K562 (cell line): ENCODE results near the gene BTG2. TPM values are rescaled to one million over a fixed set of nuclear protein-coding genes. Genes with fewer than 3 reads are reported as not detected.

Experiments
- BMI1 ChIP-seq: fragments of 150-350 bp; IDR thresholded peaks from 2 replicates; pipeline ENCODE4 v1.6.1; 2014; ENCODE audit warnings: low read length
- MAFF ChIP-seq: IDR thresholded peaks from 2 replicates; pipeline ENCODE4 v1.6.1; 2012; ENCODE audit warnings: low read length, improper control_type of control experiment
- MAFK ChIP-seq: IDR thresholded peaks from 2 replicates; pipeline ENCODE4 v1.6.1; 2011; ENCODE audit warnings: low read length, improper control_type of control experiment
- PHB2 ChIP-seq: fragments of 450-650 bp; IDR thresholded peaks from 2 replicates; pipeline ENCODE4 v1.6.1; 2017; ENCODE audit warnings: low read depth
- PHF8 ChIP-seq: fragments of 200-600 bp; sonication (generic); IDR thresholded peaks from 2 replicates; pipeline ENCODE4 v1.6.1; 2012; ENCODE audit warnings: mixed run types, mild to moderate bottlenecking, inconsistent platforms, low read length, moderate library complexity, borderline replicate concordance
- SIX5 ChIP-seq, 2 experiments: IDR thresholded peaks; 2 replicates each; pipeline ENCODE4 v1.6.1; 2011; ENCODE audit warnings: low read length in 2 of 2, borderline replicate concordance in 1 of 2, low read depth in 1 of 2, mild to moderate bottlenecking in 1 of 2, moderate library complexity in 1 of 2; ENCODE audit not compliant: insufficient read depth in 1 of 2
- SP1 ChIP-seq: sonication (generic); formaldehyde crosslinking; IDR thresholded peaks from 2 replicates; pipeline ENCODE4 v1.8.1; 2022; ENCODE audit warnings: mild to moderate bottlenecking, missing genetic modification reagents
- TCF7L2 ChIP-seq: fragments of 150-350 bp; IDR thresholded peaks from 2 replicates; pipeline ENCODE4 v1.6.1; 2016; ENCODE audit warnings: low read depth, mild to moderate bottlenecking, low read length, moderate library complexity
- XRCC4 ChIP-seq: IDR thresholded peaks from one replicate; pipeline ENCODE4 v1.6.1; 2011; ENCODE audit not compliant: insufficient read depth, insufficient read length; ENCODE audit errors: extremely low read depth
- ZBTB2 ChIP-seq: fragments of 450-650 bp; IDR thresholded peaks from 2 replicates; pipeline ENCODE4 v1.6.1; 2016; ENCODE audit warnings: antibody characterized with exemption
- ZBTB43 ChIP-seq: sonication (generic); formaldehyde crosslinking; IDR thresholded peaks from 2 replicates; pipeline ENCODE4 v1.8.0; 2023; ENCODE audit warnings: mild to moderate bottlenecking, missing genetic modification reagents
- ZNF184 ChIP-seq: sonication (generic); formaldehyde crosslinking; IDR thresholded peaks from 2 replicates; pipeline ENCODE4 v1.5.0; 2020; ENCODE audit warnings: missing genetic modification reagents
- ZNF316 ChIP-seq: fragments of 450-650 bp; IDR thresholded peaks from 2 replicates; pipeline ENCODE4 v1.6.1; 2016
- polyA plus RNA-seq, 8 experiments: library from polyadenylated mRNA; depleted of rRNA in 4 of 8; stranded (reverse) in 5 of 8; unstranded in 3 of 8; fragments of >200 nt; fragmentation: Nextera tagmentation in 2 of 8; fragmentation: Illumina TruSeq in 1 of 8; extraction: Ambion mirVana in 2 of 8; extraction: Trizol in 1 of 8; gene quantifications; 2 replicates each; pipeline versions ENCODE4 v1.2.1 to v1.2.3, GENCODE V29; 2011 to 2014; ENCODE audit warnings: inconsistent platforms in 1 of 8, missing spikeins in 1 of 8
- total RNA-seq, 7 experiments: library from RNA; depleted of rRNA in 6 of 7; stranded (reverse); fragments of >200 nt in 6 of 7; fragmentation: Illumina TruSeq in 2 of 7; extraction: Trizol in 2 of 7; gene quantifications; 2 replicates each; pipeline versions ENCODE4 v1.2.1 to v1.2.3, GENCODE V29; 2011 to 2021; ENCODE audit warnings: low replicate concordance in 1 of 7
- TF ChIP-seq, protein P1 (sequence below): fragments of 250-450 bp; sonication (Bioruptor Pico); IDR thresholded peaks from 2 replicates; pipeline ENCODE4 v1.8.0; 2021; ENCODE audit warnings: mild to moderate bottlenecking, moderate library complexity
- TF ChIP-seq, protein P2 (sequence below): sonication (generic); formaldehyde crosslinking; IDR thresholded peaks from 2 replicates; pipeline ENCODE4 v1.8.0; 2022; ENCODE audit warnings: missing genetic modification reagents, mild to moderate bottlenecking, borderline replicate concordance
- TF ChIP-seq, protein P3 (sequence below): fragments of 450-650 bp; IDR thresholded peaks from 2 replicates; pipeline ENCODE4 v1.6.1; 2017; ENCODE audit warnings: antibody characterized with exemption
- TF ChIP-seq, protein P4 (sequence below), 2 experiments: IDR thresholded peaks; 2 replicates each; pipeline ENCODE4 v1.6.1; 2012; ENCODE audit warnings: improper control_type of control experiment in 2 of 2, low read depth in 2 of 2, low read length in 2 of 2, borderline replicate concordance in 1 of 2
- TF ChIP-seq, protein P5 (sequence below): fragments of 250-450 bp; sonication (Bioruptor Pico); IDR thresholded peaks from 2 replicates; pipeline ENCODE4 v1.8.0; 2022; ENCODE audit warnings: inconsistent platforms, mild to moderate bottlenecking, moderate library complexity, borderline replicate concordance

Gene BTG2
- total and polyA plus RNA-seq, 9 of the 15 experiments (the other 6 are each of a cell fraction or from before 2014, with no cell fraction given), result 2.3 to 41.9 (median 8.7) TPM

GRCh38 chr1:203331224-203331623, 25.9 kb downstream of the BTG2 start (continued):
- TF ChIP-seq MAFF (peak; percentile 77), SIX5 (IDR thresholded peaks at IDR 0.05; ENCODE audit: borderline replicate concordance in 1 of 2, insufficient read depth in 1 of 2, low read depth in 1 of 2, low read length in 2 of 2) (no peak), MAFK (peak; percentile 77), XRCC4 (no peak), PHB2 (no peak), TCF7L2 (no peak), PHF8 (no peak), ZNF316 (peak; percentile 92), ZBTB43 (CRISPR knock-in tag) (no peak), BMI1 (no peak), SP1 (CRISPR knock-in tag) (no peak), ZNF184 (CRISPR knock-in tag) (no peak), ZBTB2 (no peak)
- TF ChIP-seq, protein P1, sequence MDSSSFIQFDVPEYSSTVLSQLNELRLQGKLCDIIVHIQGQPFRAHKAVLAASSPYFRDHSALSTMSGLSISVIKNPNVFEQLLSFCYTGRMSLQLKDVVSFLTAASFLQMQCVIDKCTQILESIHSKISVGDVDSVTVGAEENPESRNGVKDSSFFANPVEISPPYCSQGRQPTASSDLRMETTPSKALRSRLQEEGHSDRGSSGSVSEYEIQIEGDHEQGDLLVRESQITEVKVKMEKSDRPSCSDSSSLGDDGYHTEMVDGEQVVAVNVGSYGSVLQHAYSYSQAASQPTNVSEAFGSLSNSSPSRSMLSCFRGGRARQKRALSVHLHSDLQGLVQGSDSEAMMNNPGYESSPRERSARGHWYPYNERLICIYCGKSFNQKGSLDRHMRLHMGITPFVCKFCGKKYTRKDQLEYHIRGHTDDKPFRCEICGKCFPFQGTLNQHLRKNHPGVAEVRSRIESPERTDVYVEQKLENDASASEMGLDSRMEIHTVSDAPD (CRISPR knock-in tag), result no peak
- TF ChIP-seq, protein P2, sequence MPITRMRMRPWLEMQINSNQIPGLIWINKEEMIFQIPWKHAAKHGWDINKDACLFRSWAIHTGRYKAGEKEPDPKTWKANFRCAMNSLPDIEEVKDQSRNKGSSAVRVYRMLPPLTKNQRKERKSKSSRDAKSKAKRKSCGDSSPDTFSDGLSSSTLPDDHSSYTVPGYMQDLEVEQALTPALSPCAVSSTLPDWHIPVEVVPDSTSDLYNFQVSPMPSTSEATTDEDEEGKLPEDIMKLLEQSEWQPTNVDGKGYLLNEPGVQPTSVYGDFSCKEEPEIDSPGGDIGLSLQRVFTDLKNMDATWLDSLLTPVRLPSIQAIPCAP (CRISPR knock-in tag), result no peak
- TF ChIP-seq, protein P3, sequence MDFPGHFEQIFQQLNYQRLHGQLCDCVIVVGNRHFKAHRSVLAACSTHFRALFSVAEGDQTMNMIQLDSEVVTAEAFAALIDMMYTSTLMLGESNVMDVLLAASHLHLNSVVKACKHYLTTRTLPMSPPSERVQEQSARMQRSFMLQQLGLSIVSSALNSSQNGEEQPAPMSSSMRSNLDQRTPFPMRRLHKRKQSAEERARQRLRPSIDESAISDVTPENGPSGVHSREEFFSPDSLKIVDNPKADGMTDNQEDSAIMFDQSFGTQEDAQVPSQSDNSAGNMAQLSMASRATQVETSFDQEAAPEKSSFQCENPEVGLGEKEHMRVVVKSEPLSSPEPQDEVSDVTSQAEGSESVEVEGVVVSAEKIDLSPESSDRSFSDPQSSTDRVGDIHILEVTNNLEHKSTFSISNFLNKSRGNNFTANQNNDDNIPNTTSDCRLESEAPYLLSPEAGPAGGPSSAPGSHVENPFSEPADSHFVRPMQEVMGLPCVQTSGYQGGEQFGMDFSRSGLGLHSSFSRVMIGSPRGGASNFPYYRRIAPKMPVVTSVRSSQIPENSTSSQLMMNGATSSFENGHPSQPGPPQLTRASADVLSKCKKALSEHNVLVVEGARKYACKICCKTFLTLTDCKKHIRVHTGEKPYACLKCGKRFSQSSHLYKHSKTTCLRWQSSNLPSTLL, result no peak
- TF ChIP-seq, protein P4, sequence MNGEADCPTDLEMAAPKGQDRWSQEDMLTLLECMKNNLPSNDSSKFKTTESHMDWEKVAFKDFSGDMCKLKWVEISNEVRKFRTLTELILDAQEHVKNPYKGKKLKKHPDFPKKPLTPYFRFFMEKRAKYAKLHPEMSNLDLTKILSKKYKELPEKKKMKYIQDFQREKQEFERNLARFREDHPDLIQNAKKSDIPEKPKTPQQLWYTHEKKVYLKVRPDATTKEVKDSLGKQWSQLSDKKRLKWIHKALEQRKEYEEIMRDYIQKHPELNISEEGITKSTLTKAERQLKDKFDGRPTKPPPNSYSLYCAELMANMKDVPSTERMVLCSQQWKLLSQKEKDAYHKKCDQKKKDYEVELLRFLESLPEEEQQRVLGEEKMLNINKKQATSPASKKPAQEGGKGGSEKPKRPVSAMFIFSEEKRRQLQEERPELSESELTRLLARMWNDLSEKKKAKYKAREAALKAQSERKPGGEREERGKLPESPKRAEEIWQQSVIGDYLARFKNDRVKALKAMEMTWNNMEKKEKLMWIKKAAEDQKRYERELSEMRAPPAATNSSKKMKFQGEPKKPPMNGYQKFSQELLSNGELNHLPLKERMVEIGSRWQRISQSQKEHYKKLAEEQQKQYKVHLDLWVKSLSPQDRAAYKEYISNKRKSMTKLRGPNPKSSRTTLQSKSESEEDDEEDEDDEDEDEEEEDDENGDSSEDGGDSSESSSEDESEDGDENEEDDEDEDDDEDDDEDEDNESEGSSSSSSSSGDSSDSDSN (IDR thresholded peaks at IDR 0.05; ENCODE audit: borderline replicate concordance in 1 of 2, low read depth in 2 of 2, low read length in 2 of 2), result no peak
- TF ChIP-seq, protein P5, sequence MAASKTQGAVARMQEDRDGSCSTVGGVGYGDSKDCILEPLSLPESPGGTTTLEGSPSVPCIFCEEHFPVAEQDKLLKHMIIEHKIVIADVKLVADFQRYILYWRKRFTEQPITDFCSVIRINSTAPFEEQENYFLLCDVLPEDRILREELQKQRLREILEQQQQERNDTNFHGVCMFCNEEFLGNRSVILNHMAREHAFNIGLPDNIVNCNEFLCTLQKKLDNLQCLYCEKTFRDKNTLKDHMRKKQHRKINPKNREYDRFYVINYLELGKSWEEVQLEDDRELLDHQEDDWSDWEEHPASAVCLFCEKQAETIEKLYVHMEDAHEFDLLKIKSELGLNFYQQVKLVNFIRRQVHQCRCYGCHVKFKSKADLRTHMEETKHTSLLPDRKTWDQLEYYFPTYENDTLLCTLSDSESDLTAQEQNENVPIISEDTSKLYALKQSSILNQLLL (CRISPR knock-in tag), result no peak
